Natural killer cell treated with Interleukin-12 subunit alpha and Interleukin-12 subunit beta and Interleukin-15 and Interleukin-18, amount 100 ng/mL, for 72 hours (primary cell): Measurements from ENCODE around the gene CHAF1A. TPM values are rescaled to one million over a fixed set of nuclear protein-coding genes. Genes with fewer than 3 reads are reported as not detected.

Source experiments
- ATAC-seq, 2 donors: fragments of 150-1000 bp; cut with Tn5 transposase in 1 of 2; sonication (Bioruptor Pico), chemical (Tn5 transposase) in 1 of 2; 2 replicates each; pipeline ENCODE4 v1.10.0; 2021
- DNase-seq: peaks from one replicate; pipeline ENCODE4 v3.0.0; 2022; ENCODE audit warnings: low spot score
- H3K27ac Mint-ChIP-seq, 2 donors: 1 replicate in 1 of 2; 2 replicates in 1 of 2; pipeline ENCODE4 v1.8.0; 2022; ENCODE audit warnings: mixed read lengths in 2 of 2, mild to moderate bottlenecking in 1 of 2, moderate library complexity in 1 of 2
- H3K27me3 Mint-ChIP-seq, 2 donors: 1 replicate in 1 of 2; 2 replicates in 1 of 2; pipeline ENCODE4 v1.8.0; 2022; ENCODE audit warnings: mixed read lengths in 2 of 2
- H3K36me3 Mint-ChIP-seq: one replicate; pipeline ENCODE4 v1.8.0; 2022; ENCODE audit warnings: mixed read lengths
- H3K4me1 Mint-ChIP-seq, 2 donors: 1 replicate in 1 of 2; 2 replicates in 1 of 2; pipeline ENCODE4 v1.8.0; 2022; ENCODE audit warnings: low read depth in 2 of 2, mixed read lengths in 2 of 2, mild to moderate bottlenecking in 1 of 2
- H3K4me3 Mint-ChIP-seq: one replicate; pipeline ENCODE4 v1.8.0; 2022; ENCODE audit warnings: mixed read lengths
- H3K9me3 Mint-ChIP-seq: 2 replicates; pipeline ENCODE4 v1.8.0; 2022; ENCODE audit warnings: mixed read lengths
- total RNA-seq, 2 donors: library from RNA; stranded (reverse); gene quantifications; one replicate each; pipeline ENCODE4 v1.2.3, GENCODE V29; 2022

Gene CHAF1A
- total RNA-seq, 2 donors from 2014 or later, result 54.6 to 125 TPM

DNA sequence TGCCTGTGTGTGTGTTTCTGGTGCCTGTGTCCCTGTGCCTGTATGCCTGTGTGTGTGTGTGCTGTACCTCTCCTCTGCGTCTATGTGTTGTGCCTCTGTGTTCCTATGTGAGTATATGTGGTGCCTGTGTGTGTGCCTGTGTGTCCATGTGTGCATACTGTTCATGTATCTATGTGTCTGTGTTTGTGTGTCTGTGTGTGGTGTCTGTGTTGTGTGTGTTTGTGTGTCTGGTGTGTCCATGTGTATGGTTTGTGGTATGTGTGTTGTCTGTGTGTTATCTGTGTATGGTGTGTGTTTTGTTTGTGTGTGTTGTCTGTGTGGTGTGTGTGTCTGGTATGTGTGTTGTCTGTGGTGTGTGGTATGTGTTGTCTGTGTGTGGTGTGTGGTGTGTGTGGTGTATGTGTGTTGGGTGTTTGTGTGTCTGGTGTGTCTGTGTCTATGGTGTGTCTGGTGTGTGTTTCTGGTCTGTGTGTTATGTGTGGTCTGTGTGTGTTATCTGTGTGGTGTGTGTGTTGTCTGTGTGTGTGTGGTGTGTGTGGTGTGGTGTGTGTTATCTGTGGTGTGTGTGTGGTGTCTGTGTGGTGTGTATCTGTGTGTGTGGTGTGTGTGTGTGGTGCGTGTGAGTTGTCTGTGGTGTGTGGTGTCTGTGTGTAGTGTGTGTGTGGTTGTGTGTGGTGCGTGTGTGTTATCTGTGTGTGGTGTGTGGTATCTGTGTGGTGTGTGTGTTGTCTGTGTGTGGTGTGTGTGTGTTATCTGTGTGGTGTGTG, 90.1 kb downstream of the CHAF1A start:
- Mint-ChIP-seq H3K9me3 (no peaks in the 10 kb centered on the region), H3K27me3 (no peaks in the 10 kb centered on the region), H3K4me3 (no peak overlapping the region), H3K4me1 (peaks cover 0 to under 1% of the 10 kb centered on the region in 2 donors), H3K36me3 (no peaks in the 10 kb centered on the region), H3K27ac (no peak overlapping the region)
- ATAC-seq (no peak), DNase-seq (no peak)

Other genes starting within 250 kb of the CHAF1A start
- gene CREB3L3, start 249.0 kb upstream of the CHAF1A start, total RNA-seq, result not detected
- 10 to 100 TPM; 51.4 to 56.7 TPM for gene SIRT6, start 220.1 kb upstream of the CHAF1A start, total RNA-seq
- under 1 TPM; 0.33 to 0.74 TPM for gene ANKRD24, start 220.0 kb upstream of the CHAF1A start, total RNA-seq
- 100 to 1,000 TPM in 1 of 2 donors, 10 to 100 TPM in 1; 32.4 to 131 TPM for gene EBI3, start 173.1 kb upstream of the CHAF1A start, total RNA-seq
- 10 to 100 TPM; 30.2 to 33.3 TPM for gene YJU2, start 155.6 kb upstream of the CHAF1A start, total RNA-seq
- gene SHD, start 123.4 kb upstream of the CHAF1A start, total RNA-seq, result not detected
- 1 to 10 TPM; 4.6 to 5.1 TPM for gene TMIGD2, start 100.3 kb upstream of the CHAF1A start, total RNA-seq
- 10 to 100 TPM; 16.0 to 24.7 TPM for gene FSD1, start 98.0 kb upstream of the CHAF1A start, total RNA-seq
- gene STAP2, start 63.8 kb upstream of the CHAF1A start, total RNA-seq, result 10 to 100 TPM in 1 of 2 donors, 1 to 10 TPM in 1; 7.3 to 12.8 TPM
- 10 to 100 TPM; 28.3 to 73.5 TPM for gene MPND, start 59.1 kb upstream of the CHAF1A start, total RNA-seq
- 10 to 100 TPM; 47.0 to 50.8 TPM for gene SH3GL1, start 2.1 kb upstream of the CHAF1A start, total RNA-seq
- 10 to 100 TPM; 56.9 to 63.9 TPM for gene UBXN6, start 55.2 kb downstream of the CHAF1A start, total RNA-seq
- gene HDGFL2, start 69.7 kb downstream of the CHAF1A start, total RNA-seq, result 10 to 100 TPM; 43.3 to 47.6 TPM
- not detected for gene PLIN4, start 115.8 kb downstream of the CHAF1A start, total RNA-seq
- gene PLIN5, start 132.6 kb downstream of the CHAF1A start, total RNA-seq, result not detected
- gene LRG1, start 137.4 kb downstream of the CHAF1A start, total RNA-seq, result under 1 TPM in 1 of 2 donors, not detected in 1; 0.36 TPM
- under 1 TPM in 1 of 2 donors, not detected in 1; 0.14 TPM for gene SEMA6B, start 157.0 kb downstream of the CHAF1A start, total RNA-seq
- 10 to 100 TPM in 1 of 2 donors, 1 to 10 TPM in 1; 8.3 to 10.3 TPM for gene TNFAIP8L1, start 236.9 kb downstream of the CHAF1A start, total RNA-seq